Central memory CD8-positive, alpha-beta T cell (primary cell): ENCODE data around the gene USP40.

Source experiments
- ATAC-seq: fragments of 150-1000 bp; cut with Tn5 transposase; replicated peaks from 2 replicates; pipeline ENCODE4 v1.10.0; 2022; ENCODE audit warnings: mild to moderate bottlenecking, moderate FRiP score, moderate number of reproducible peaks; ENCODE audit not compliant: poor library complexity, severe bottlenecking; ENCODE audit errors: extremely low read depth
- DNase-seq, 2 donors: peaks; one replicate each; pipeline ENCODE4 v3.0.0; 2021; ENCODE audit warnings: low spot score in 2 of 2
- H3K27ac Mint-ChIP-seq: one replicate; pipeline ENCODE4 v1.8.0; 2022; ENCODE audit warnings: low read depth, mild to moderate bottlenecking, moderate library complexity, mixed read lengths
- H3K27me3 Mint-ChIP-seq: one replicate; pipeline ENCODE4 v1.8.0; 2022; ENCODE audit warnings: mixed read lengths
- H3K36me3 Mint-ChIP-seq: one replicate; pipeline ENCODE4 v1.8.0; 2022; ENCODE audit warnings: mild to moderate bottlenecking, moderate library complexity, mixed read lengths; ENCODE audit not compliant: insufficient read depth
- H3K4me1 Mint-ChIP-seq: one replicate; pipeline ENCODE4 v1.8.0; 2022; ENCODE audit warnings: mixed read lengths
- H3K4me3 Mint-ChIP-seq: one replicate; pipeline ENCODE4 v1.8.0; 2022; ENCODE audit warnings: mild to moderate bottlenecking, moderate library complexity, mixed read lengths
- H3K9me3 Mint-ChIP-seq: one replicate; pipeline ENCODE4 v1.8.0; 2022; ENCODE audit warnings: mixed read lengths

Gene USP40

GRCh38 chr2:233546101-233546500 lies 20.5 kb downstream of the USP40 start:
- no peaks in the 10 kb centered on the region for H3K9me3 Mint-ChIP-seq
- no peak for ATAC-seq
- no peak overlapping the region for H3K4me3 Mint-ChIP-seq
- DNase-seq: no peak
- peaks cover 10% of the 10 kb centered on the region for H3K36me3 Mint-ChIP-seq
- no peaks in the 10 kb centered on the region for H3K27me3 Mint-ChIP-seq
- no peak overlapping the region for H3K27ac Mint-ChIP-seq
- H3K4me1 Mint-ChIP-seq: no peaks in the 10 kb centered on the region

- no peaks in the 10 kb centered on the region for H3K9me3 Mint-ChIP-seq
- peaks cover 9% of the 10 kb centered on the region for H3K36me3 Mint-ChIP-seq
- no peak for ATAC-seq
- H3K27ac Mint-ChIP-seq: no peak overlapping the region
- H3K4me3 Mint-ChIP-seq: no peak overlapping the region
- no peak for DNase-seq
- no peaks in the 10 kb centered on the region for H3K4me1 Mint-ChIP-seq
- no peaks in the 10 kb centered on the region for H3K27me3 Mint-ChIP-seq
Observed at GRCh38 chr2:233544200-233544610, 22.4 kb downstream of the USP40 start.

- Mint-ChIP-seq H3K9me3 (no peaks in the 10 kb centered on the region), H3K27me3 (no peaks in the 10 kb centered on the region), H3K27ac (no peak overlapping the region), H3K36me3 (peaks cover 7% of the 10 kb centered on the region), H3K4me1 (no peaks in the 10 kb centered on the region), H3K4me3 (no peak overlapping the region)
- DNase-seq (no peak), ATAC-seq (no peak)
Observed at GRCh38 chr2:233542507-233542906, 24.1 kb downstream of the USP40 start.

GRCh38 chr2:233538741-233539140 lies 27.8 kb downstream of the USP40 start:
- DNase-seq (no peak), ATAC-seq (no peak)
- no peaks in the 10 kb centered on the region for H3K9me3 Mint-ChIP-seq
- peaks cover 12% of the 10 kb centered on the region for H3K36me3 Mint-ChIP-seq
- no peaks in the 10 kb centered on the region for H3K4me1 Mint-ChIP-seq
- H3K27ac Mint-ChIP-seq: no peak overlapping the region
- H3K4me3 Mint-ChIP-seq: no peak overlapping the region
- no peaks in the 10 kb centered on the region for H3K27me3 Mint-ChIP-seq

- Mint-ChIP-seq H3K27me3 (no peaks in the 10 kb centered on the region), H3K9me3 (no peaks in the 10 kb centered on the region), H3K36me3 (peaks cover 12% of the 10 kb centered on the region), H3K4me1 (no peaks in the 10 kb centered on the region), H3K27ac (no peak overlapping the region), H3K4me3 (no peak overlapping the region)
- ATAC-seq: no peak
- DNase-seq: no peak
Observed at GRCh38 chr2:233535271-233535670, 31.3 kb downstream of the USP40 start.

GRCh38 chr2:233532971-233533370 lies 33.6 kb downstream of the USP40 start:
- H3K4me1 Mint-ChIP-seq: no peaks in the 10 kb centered on the region
- no peak for DNase-seq
- no peak for ATAC-seq
- no peak overlapping the region for H3K4me3 Mint-ChIP-seq
- H3K9me3 Mint-ChIP-seq: no peaks in the 10 kb centered on the region
- H3K36me3 Mint-ChIP-seq: peaks cover 10% of the 10 kb centered on the region
- no peaks in the 10 kb centered on the region for H3K27me3 Mint-ChIP-seq
- no peak overlapping the region for H3K27ac Mint-ChIP-seq

GRCh38 chr2:233531955-233532354 lies 34.6 kb downstream of the USP40 start:
- ATAC-seq (no peak), DNase-seq (no peak)
- peaks cover 9% of the 10 kb centered on the region for H3K36me3 Mint-ChIP-seq
- no peaks in the 10 kb centered on the region for H3K4me1 Mint-ChIP-seq
- H3K4me3 Mint-ChIP-seq: no peak overlapping the region
- H3K27ac Mint-ChIP-seq: no peak overlapping the region
- H3K27me3 Mint-ChIP-seq: no peaks in the 10 kb centered on the region
- H3K9me3 Mint-ChIP-seq: no peaks in the 10 kb centered on the region

GRCh38 chr2:233530381-233530780 lies 36.2 kb downstream of the USP40 start:
- no peak for ATAC-seq
- no peak overlapping the region for H3K27ac Mint-ChIP-seq
- no peaks in the 10 kb centered on the region for H3K4me1 Mint-ChIP-seq
- no peak for DNase-seq
- H3K27me3 Mint-ChIP-seq: no peaks in the 10 kb centered on the region
- H3K36me3 Mint-ChIP-seq: peaks cover 6% of the 10 kb centered on the region
- H3K9me3 Mint-ChIP-seq: no peaks in the 10 kb centered on the region
- H3K4me3 Mint-ChIP-seq: no peak overlapping the region

GRCh38 chr2:233528182-233528581 lies 38.4 kb downstream of the USP40 start:
- peaks cover 4% of the 10 kb centered on the region for H3K36me3 Mint-ChIP-seq
- no peaks in the 10 kb centered on the region for H3K9me3 Mint-ChIP-seq
- ATAC-seq: no peak
- no peaks in the 10 kb centered on the region for H3K27me3 Mint-ChIP-seq
- H3K4me1 Mint-ChIP-seq: no peaks in the 10 kb centered on the region
- no peak overlapping the region for H3K27ac Mint-ChIP-seq
- no peak for DNase-seq
- no peak overlapping the region for H3K4me3 Mint-ChIP-seq

GRCh38 chr2:233525791-233526190 lies 40.8 kb downstream of the USP40 start:
- ATAC-seq: no peak
- Mint-ChIP-seq H3K36me3 (peaks cover 7% of the 10 kb centered on the region), H3K27ac (no peak overlapping the region), H3K27me3 (no peaks in the 10 kb centered on the region), H3K4me3 (no peak overlapping the region), H3K9me3 (no peaks in the 10 kb centered on the region), H3K4me1 (no peaks in the 10 kb centered on the region)
- no peak for DNase-seq

GRCh38 chr2:233519787-233520611 lies 46.6 kb downstream of the USP40 start:
- ATAC-seq (no peak), DNase-seq (no peak)
- peaks cover 7% of the 10 kb centered on the region for H3K36me3 Mint-ChIP-seq
- no peak overlapping the region for H3K4me3 Mint-ChIP-seq
- H3K27ac Mint-ChIP-seq: no peak overlapping the region
- H3K27me3 Mint-ChIP-seq: no peaks in the 10 kb centered on the region
- H3K4me1 Mint-ChIP-seq: no peaks in the 10 kb centered on the region
- no peaks in the 10 kb centered on the region for H3K9me3 Mint-ChIP-seq

- H3K9me3 Mint-ChIP-seq: no peaks in the 10 kb centered on the region
- H3K4me3 Mint-ChIP-seq: no peak overlapping the region
- H3K27ac Mint-ChIP-seq: no peak overlapping the region
- DNase-seq (no peak), ATAC-seq (no peak)
- H3K27me3 Mint-ChIP-seq: no peaks in the 10 kb centered on the region
- no peaks in the 10 kb centered on the region for H3K4me1 Mint-ChIP-seq
- peaks cover 8% of the 10 kb centered on the region for H3K36me3 Mint-ChIP-seq
Observed at GRCh38 chr2:233513953-233514655, 52.5 kb downstream of the USP40 start.
